ENCODE data around the gene QRFP.

QRFP gene

DNA sequence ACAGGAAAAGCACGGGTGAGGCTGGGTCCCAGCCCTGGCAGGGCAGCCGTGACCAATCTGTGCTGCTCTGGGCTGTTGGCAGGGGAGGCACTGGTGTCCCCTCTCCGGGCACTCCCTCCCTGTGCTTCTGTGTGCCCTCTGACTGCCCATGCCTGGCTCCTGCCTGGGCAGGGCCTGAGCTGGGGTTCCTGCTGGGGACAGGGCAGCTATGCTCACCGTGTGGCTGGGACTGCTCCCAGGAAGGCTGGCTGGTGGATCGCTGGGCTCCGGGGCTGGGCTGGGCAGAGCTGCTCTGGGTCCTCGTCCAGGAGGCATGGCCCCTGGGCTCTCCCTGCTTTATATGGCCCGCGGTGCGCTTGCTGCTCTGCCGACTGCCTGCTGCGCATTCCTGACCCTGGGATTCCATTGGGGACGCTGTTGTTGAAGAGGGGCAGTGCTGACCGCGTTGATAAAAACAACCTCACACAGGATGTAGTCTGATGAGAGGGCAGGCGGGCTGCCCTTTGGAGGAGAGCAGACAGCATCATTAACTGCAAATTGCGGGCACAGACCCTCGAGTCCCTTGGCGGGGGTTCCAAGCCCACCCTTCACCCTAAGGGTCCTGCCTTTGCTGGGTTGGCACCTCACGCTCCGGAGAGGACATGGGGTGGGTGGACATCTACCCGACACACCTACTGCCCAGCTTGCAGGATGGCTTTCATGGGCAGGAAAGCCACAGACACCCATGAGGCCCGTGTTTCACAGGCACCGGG lies 955 bp downstream of the QRFP start:
- TF ChIP-seq, protein P1, sequence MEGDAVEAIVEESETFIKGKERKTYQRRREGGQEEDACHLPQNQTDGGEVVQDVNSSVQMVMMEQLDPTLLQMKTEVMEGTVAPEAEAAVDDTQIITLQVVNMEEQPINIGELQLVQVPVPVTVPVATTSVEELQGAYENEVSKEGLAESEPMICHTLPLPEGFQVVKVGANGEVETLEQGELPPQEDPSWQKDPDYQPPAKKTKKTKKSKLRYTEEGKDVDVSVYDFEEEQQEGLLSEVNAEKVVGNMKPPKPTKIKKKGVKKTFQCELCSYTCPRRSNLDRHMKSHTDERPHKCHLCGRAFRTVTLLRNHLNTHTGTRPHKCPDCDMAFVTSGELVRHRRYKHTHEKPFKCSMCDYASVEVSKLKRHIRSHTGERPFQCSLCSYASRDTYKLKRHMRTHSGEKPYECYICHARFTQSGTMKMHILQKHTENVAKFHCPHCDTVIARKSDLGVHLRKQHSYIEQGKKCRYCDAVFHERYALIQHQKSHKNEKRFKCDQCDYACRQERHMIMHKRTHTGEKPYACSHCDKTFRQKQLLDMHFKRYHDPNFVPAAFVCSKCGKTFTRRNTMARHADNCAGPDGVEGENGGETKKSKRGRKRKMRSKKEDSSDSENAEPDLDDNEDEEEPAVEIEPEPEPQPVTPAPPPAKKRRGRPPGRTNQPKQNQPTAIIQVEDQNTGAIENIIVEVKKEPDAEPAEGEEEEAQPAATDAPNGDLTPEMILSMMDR (IDR thresholded peaks at IDR 0.05; ENCODE audit: low read depth, low read length, missing control alignments), result no peak
- no peak overlapping the region for H3K4me3 ChIP-seq (replicated peaks; ENCODE audit: low read depth, low read length)
- DNase-seq (ENCODE audit: extremely low read depth, low read depth), result no peak

DNA sequence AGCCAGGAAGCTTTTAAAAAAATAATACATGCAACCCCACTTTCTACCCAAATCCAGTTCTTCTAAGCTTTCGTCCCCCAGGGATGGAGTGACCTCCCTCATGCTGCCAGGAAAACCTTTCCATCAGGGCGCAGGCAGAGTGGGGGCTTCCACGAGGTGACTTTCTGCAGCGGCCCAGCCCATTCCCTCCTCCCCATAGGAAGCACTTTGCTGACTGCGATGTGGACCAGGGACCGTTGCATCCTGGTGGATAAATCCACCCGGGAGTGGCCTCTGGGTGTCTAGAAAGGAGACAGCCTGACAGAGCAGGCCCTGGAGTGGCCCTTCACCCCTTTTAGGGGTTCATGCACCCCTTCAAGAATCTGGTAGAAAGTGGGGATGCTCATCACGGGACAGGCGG lies 1.6 kb downstream of the QRFP start:
- DNase-seq (ENCODE audit: extremely low read depth, low read depth), result no peak
- TF ChIP-seq, protein P1 (IDR thresholded peaks at IDR 0.05; ENCODE audit: low read depth, low read length, missing control alignments), result no peak
- no peak overlapping the region for H3K4me3 ChIP-seq (replicated peaks; ENCODE audit: low read depth, low read length)

- H3K4me3 ChIP-seq (replicated peaks; ENCODE audit: low read depth, low read length), result no peak overlapping the region
- DNase-seq (ENCODE audit: extremely low read depth, low read depth), result no peak
- TF ChIP-seq, protein P1 (IDR thresholded peaks at IDR 0.05; ENCODE audit: low read depth, low read length, missing control alignments), result no peak
Measured at GRCh38 chr9:130894546-130894945, 2.1 kb downstream of the QRFP start.

DNA sequence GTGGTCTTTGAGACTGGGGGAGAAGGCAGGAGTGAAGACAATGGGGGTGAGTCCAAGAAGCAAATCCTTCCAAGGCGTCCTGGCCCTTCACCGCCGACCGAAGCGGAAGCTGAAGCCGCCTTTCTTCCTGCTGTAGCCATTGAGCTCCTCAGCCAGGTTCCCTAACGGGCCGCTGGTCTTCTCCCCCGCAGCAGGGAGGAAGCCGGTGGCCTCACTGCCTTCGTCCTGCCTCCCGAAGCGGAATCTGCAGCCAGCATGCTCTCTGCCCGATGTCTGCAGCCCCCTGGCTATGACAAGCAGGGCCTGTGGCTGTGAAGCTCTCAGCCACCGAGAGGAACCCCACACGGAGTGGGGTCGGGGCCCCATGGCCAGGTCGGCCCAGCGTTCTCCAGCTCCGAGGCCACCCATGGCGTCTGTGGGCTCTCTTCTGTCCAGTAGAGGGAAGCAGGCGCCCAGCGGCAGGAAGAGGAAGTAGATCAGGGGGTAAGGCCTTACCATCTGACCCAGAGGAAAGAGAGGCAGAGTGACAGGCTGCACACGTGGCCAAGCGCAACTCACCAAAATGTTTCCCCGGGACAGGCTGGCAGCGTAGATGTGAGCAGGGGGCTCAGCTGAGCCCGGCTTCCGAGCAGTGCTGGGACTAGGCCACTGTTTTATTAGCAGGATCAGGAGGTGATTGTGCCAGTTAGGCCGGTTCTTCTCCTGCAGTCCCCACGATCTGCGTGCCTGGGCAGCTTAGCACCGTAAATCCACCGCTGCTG lies 3.1 kb downstream of the QRFP start:
- DNase-seq (ENCODE audit: extremely low read depth, low read depth), result no peak
- TF ChIP-seq, protein P1 (IDR thresholded peaks at IDR 0.05; ENCODE audit: low read depth, low read length, missing control alignments), result no peak
- H3K4me3 ChIP-seq (replicated peaks; ENCODE audit: low read depth, low read length), result no peak overlapping the region

GRCh38 chr9:130892477-130893304 lies 3.9 kb downstream of the QRFP start:
- no peak overlapping the region for H3K4me3 ChIP-seq (replicated peaks; ENCODE audit: low read depth, low read length)
- no peak for DNase-seq (ENCODE audit: extremely low read depth, low read depth)
- TF ChIP-seq, protein P1 (IDR thresholded peaks at IDR 0.05; ENCODE audit: low read depth, low read length, missing control alignments), result no peak

GRCh38 chr9:130891688-130892476 lies 4.7 kb downstream of the QRFP start:
- TF ChIP-seq, protein P1 (IDR thresholded peaks at IDR 0.05; ENCODE audit: low read depth, low read length, missing control alignments), result no peak

More at GRCh38 chr9:130891688-130892476, 4.7 kb downstream of the QRFP start:
- no peak for DNase-seq (ENCODE audit: extremely low read depth, low read depth)
- no peak overlapping the region for H3K4me3 ChIP-seq (replicated peaks; ENCODE audit: low read depth, low read length)
